AG20443 (cell line): ENCODE results near the gene ZNF722.
"Not testable (repeated sequence)": the region's sequence is repeated elsewhere in the genome, so short reads cannot be mapped to it uniquely, and the experiment has no call there.

Experiments
- DNase-seq: peaks from one replicate; pipeline ENCODE4 v3.0.0; 2012; ENCODE audit warnings: low spot score, mixed read lengths

The ZNF722 gene

GRCh38 chr7:63998549-63998948, at the start of gene ZNF722:
Gene ZNF722 (plus strand): TSS chr7:63998849. CDS start chr7:63998962, 113 bp downstream.
- DNase-seq = no peak

DNA sequence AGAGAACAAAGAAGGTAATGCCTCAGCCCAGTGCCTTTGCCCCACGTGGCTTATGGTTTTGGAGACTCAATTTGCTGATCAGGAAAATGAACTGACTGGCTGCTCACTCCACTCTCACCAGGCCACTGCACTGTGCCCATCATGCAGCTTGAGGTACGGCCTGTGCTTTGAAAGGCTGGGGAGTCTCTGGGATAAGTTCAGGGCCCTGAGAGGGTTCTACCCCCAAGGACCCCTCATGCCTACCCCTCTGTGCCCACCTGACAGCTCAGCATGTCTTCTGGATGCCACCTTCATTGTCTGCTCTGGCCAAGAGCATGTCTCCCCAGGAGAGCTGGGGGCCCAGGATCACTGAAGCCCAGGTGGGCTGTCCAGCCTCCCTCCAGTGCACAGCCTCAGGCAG, 45.5 kb upstream of the ZNF722 start:
- DNase-seq = no peak

DNA sequence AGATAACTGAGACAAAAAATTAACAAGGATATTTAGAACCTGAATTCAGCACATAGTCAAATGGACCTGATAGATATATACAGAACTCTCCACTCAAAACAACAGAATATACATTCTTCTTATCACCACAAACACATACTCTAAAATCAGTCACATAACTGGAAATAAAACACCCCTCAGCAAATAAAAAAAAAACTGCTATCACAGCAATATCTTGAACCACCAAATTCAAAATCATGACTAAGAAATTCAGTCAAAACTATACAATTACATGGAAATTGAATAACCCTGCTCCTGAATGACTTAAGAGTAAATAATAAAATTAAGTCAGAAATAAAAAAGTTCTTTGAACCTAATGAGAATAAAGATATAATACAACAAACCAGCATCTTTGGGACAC, 30.0 kb upstream of the ZNF722 start:
- DNase-seq = no peak

DNA sequence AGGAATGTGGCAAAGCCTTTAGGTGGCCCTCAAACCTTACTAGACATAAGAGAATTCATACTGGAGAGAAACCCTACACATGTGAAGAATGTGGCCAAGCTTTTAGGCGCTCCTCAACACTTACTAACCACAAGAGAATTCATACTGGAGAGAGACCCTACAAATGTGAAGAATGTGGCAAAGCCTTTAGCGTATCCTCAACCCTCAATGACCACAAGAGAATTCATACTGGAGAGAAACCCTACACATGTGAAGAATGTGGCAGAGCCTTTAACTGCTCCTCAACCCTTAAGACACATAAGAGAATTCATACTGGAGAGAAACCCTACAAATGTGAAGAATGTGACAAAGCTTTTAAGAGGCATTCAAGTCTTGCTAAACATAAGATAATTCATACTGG, 16.8 kb downstream of the ZNF722 start:
- not testable (repeated sequence) for DNase-seq

GRCh38 chr7:64035388-64035787, 36.7 kb downstream of the ZNF722 start:
- no peak for DNase-seq

DNA sequence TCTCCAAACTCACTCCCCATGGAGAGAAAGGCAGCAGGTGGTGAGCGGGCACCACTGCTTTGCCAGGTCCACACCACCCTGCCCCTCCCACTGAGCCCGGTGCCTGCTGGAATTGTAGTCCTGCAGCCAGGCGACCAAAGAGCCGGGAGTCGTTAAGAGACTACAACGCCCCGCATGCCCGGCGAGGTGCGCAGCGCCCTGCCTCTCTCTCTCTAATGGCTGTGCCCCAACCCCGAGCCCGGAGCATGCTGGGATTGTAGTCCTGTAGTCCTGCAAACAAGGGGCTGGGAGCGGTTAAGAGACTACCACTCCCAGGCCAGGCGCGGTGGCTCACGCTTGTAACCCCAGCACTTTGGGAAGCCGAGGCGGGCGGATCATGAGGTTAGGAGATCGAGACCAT, 38.4 kb downstream of the ZNF722 start:
- DNase-seq = no peak

GRCh38 chr7:64045301-64046040, 46.8 kb downstream of the ZNF722 start, which contains the start of gene ZNF727:
Gene ZNF727 (plus strand): TSS chr7:64045434. CDS start chr7:64045622, 188 bp downstream.
- DNase-seq = no peak

DNA sequence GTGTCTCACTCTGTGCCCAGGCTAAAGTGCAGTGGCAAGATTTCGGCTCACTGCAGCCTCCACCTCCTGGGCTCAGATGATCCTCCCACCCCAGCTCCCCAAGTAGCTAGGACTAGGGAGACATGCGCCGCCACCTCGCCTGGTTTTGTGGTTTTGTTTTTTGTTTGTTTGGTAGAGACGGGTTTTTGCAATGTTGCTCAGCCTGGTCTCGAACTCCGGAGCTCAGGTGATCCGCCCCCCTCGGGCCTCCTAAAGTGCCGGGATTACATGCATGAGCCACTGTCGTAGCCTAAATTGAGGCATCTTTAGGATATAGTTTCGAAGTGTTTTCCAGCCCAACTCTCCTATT, 47.4 kb downstream of the ZNF722 start:
- no peak for DNase-seq
